IMR-90 (cell line): ENCODE results near the gene EXOC8. TPM values are rescaled to one million over a fixed set of nuclear protein-coding genes. Genes with fewer than 3 reads are reported as not detected.

Source experiments
- ATAC-seq: fragments of 200-7000 bp; cut with Tn5 transposase; 2 replicates; pipeline ENCODE4 v1.9.1; 2020; ENCODE audit warnings: low read depth, mild to moderate bottlenecking, moderate library complexity
- BruUV-seq: library from RNA; stranded (reverse); fragments of 400-500 nt; replicated peaks from 2 replicates; lab custom pipeline; 2021; lab: Mats Ljungman, UMichigan
- CTCF ChIA-PET: fragments of 300-600 bp; formaldehyde crosslinking; extraction: SDS; loops from one replicate; lab custom pipeline; 2021; ENCODE audit warnings: antibody characterized with exemption; lab: Yijun Ruan, JAX
- POLR2A ChIA-PET: fragments of 300-600 bp; sonication (Branson Sonifier 250); formaldehyde crosslinking; loops from one replicate; lab custom pipeline; 2022; ENCODE audit warnings: antibody characterized with exemption; ENCODE audit not compliant: unreplicated experiment; lab: Charles Lee
- DNase-seq: peaks from one replicate; pipeline ENCODE4 v3.0.0; 2013
- H2AFZ ChIP-seq: replicated peaks from 2 replicates; pipeline ENCODE3; 2013; ENCODE audit warnings: low read length, mild to moderate bottlenecking; ENCODE audit not compliant: poor library complexity
- H2AK5ac ChIP-seq: 2 replicates; pipeline ENCODE4 v1.6.1; 2013; ENCODE audit warnings: low read depth, low read length, inconsistent platforms
- H2AK9ac ChIP-seq: replicated peaks from 2 replicates; pipeline ENCODE3; 2013; ENCODE audit warnings: mild to moderate bottlenecking, low read depth, low read length, moderate library complexity; ENCODE audit not compliant: poor library complexity
- H2BK120ac ChIP-seq: 2 replicates; pipeline ENCODE4 v1.6.1; 2013; ENCODE audit warnings: low read depth, low read length, inconsistent platforms
- H2BK15ac ChIP-seq: 3 replicates; pipeline ENCODE4 v1.6.1; 2013; ENCODE audit warnings: low read depth, low read length, inconsistent platforms
- H2BK20ac ChIP-seq: 2 replicates; pipeline ENCODE4 v1.6.1; 2013; ENCODE audit warnings: low read depth, mild to moderate bottlenecking, inconsistent platforms, low read length, moderate library complexity
- H2BK5ac ChIP-seq: 2 replicates; pipeline ENCODE4 v1.6.1; 2013; ENCODE audit warnings: mild to moderate bottlenecking, low read depth, low read length, inconsistent platforms; ENCODE audit not compliant: poor library complexity, severe bottlenecking
- H3K14ac ChIP-seq: replicated peaks from 2 replicates; pipeline ENCODE4 v1.6.1; 2013; ENCODE audit warnings: low read depth, low read length, inconsistent platforms
- H3K18ac ChIP-seq: 2 replicates; pipeline ENCODE4 v1.6.1; 2013; ENCODE audit warnings: low read depth, low read length, control low read depth
- H3K23ac ChIP-seq: 2 replicates; pipeline ENCODE4 v1.6.1; 2013; ENCODE audit warnings: low read depth, low read length, inconsistent platforms
- H3K27ac ChIP-seq: 2 replicates; pipeline ENCODE4 v1.5.1; 2013; ENCODE audit warnings: mild to moderate bottlenecking, control low read depth, low read length; ENCODE audit not compliant: insufficient read depth
- H3K27me3 ChIP-seq: 2 replicates; pipeline ENCODE4 v1.6.1; 2013; ENCODE audit warnings: low read length; ENCODE audit not compliant: control insufficient read depth, insufficient read depth
- H3K36me3 ChIP-seq: 2 replicates; pipeline ENCODE4 v1.6.1; 2013; ENCODE audit warnings: low read length, mixed read lengths; ENCODE audit not compliant: control insufficient read depth, insufficient read depth
- H3K4ac ChIP-seq: 2 replicates; pipeline ENCODE4 v1.6.1; 2013; ENCODE audit warnings: low read depth, low read length, inconsistent platforms
- H3K4me1 ChIP-seq: 2 replicates; pipeline ENCODE4 v1.6.1; 2013; ENCODE audit warnings: low read length, mixed read lengths; ENCODE audit not compliant: control insufficient read depth, insufficient read depth
- H3K4me2 ChIP-seq: 2 replicates; pipeline ENCODE4 v1.6.1; 2013; ENCODE audit warnings: low read depth, mild to moderate bottlenecking, control low read depth, low read length, moderate library complexity
- H3K4me3 ChIP-seq: 2 replicates; pipeline ENCODE4 v1.5.1; 2013; ENCODE audit warnings: low read depth, mild to moderate bottlenecking, control low read depth, low read length, moderate library complexity; ENCODE audit not compliant: insufficient read depth
- H3K56ac ChIP-seq: 2 replicates; pipeline ENCODE4 v1.6.1; 2013; ENCODE audit warnings: low read length, inconsistent platforms; ENCODE audit not compliant: insufficient read depth; ENCODE audit errors: extremely low read depth
- H3K79me1 ChIP-seq, 2 experiments: 2 replicates each; pipeline ENCODE4 v1.6.1; 2013; ENCODE audit warnings: low read length in 2 of 2, inconsistent platforms in 1 of 2, low read depth in 1 of 2
- H3K9ac ChIP-seq: 2 replicates; pipeline ENCODE4 v1.6.1; 2013; ENCODE audit warnings: low read depth, low read length, control low read depth
- H3K9me1 ChIP-seq: 2 replicates; pipeline ENCODE4 v1.6.1; 2013; ENCODE audit warnings: low read length, inconsistent platforms; ENCODE audit not compliant: insufficient read depth
- H3K9me3 ChIP-seq: 2 replicates; pipeline ENCODE4 v1.6.1; 2013; ENCODE audit warnings: low read length; ENCODE audit not compliant: control insufficient read depth, insufficient read depth
- H4K20me1 ChIP-seq: 2 replicates; pipeline ENCODE4 v1.6.1; 2013; ENCODE audit warnings: low read length, inconsistent platforms; ENCODE audit not compliant: insufficient read depth
- H4K5ac ChIP-seq: 2 replicates; pipeline ENCODE4 v1.6.1; 2013; ENCODE audit warnings: mild to moderate bottlenecking, low read depth, low read length, control low read depth
- H4K8ac ChIP-seq, 2 experiments: 2 replicates each; pipeline ENCODE4 v1.6.1; 2013; ENCODE audit warnings: low read depth in 2 of 2, low read length in 2 of 2, control low read depth in 1 of 2, inconsistent platforms in 1 of 2
- H4K91ac ChIP-seq: 2 replicates; pipeline ENCODE4 v1.6.1; 2013; ENCODE audit warnings: low read depth, low read length, inconsistent platforms; ENCODE audit not compliant: insufficient read depth
- BHLHE40 ChIP-seq: fragments of 150-350 bp; IDR thresholded peaks from 2 replicates; pipeline ENCODE4 v1.6.1; 2016; ENCODE audit warnings: mild to moderate bottlenecking, low read depth, low read length
- CEBPB ChIP-seq: IDR thresholded peaks from 2 replicates; pipeline ENCODE4 v1.6.1; 2012; ENCODE audit warnings: low read depth, low read length, improper control_type of control experiment
- CHD1 ChIP-seq: IDR thresholded peaks from 2 replicates; pipeline ENCODE4 v1.6.1; 2012; ENCODE audit warnings: low read depth, low read length, improper control_type of control experiment
- CTCF ChIP-seq: conservative IDR thresholded peaks from 2 replicates; pipeline ENCODE4 v1.5.1; 2012; ENCODE audit warnings: mild to moderate bottlenecking, low read depth, low read length, improper control_type of control experiment
- FOS ChIP-seq: fragments of 150-350 bp; IDR thresholded peaks from 2 replicates; pipeline ENCODE4 v1.6.1; 2016; ENCODE audit warnings: low read depth, low read length
- MAFK ChIP-seq: IDR thresholded peaks from 2 replicates; pipeline ENCODE4 v1.6.1; 2012; ENCODE audit warnings: low read depth, low read length, improper control_type of control experiment
- MAZ ChIP-seq: IDR thresholded peaks from 2 replicates; pipeline ENCODE4 v1.6.1; 2012; ENCODE audit warnings: low read depth, mild to moderate bottlenecking, low read length, improper control_type of control experiment, moderate library complexity, borderline replicate concordance
- MXI1 ChIP-seq: IDR thresholded peaks from 2 replicates; pipeline ENCODE4 v1.6.1; 2012; ENCODE audit warnings: low read depth, mild to moderate bottlenecking, low read length, moderate library complexity, borderline replicate concordance
- NFE2L2 ChIP-seq: fragments of 150-350 bp; IDR thresholded peaks from 2 replicates; pipeline ENCODE4 v1.6.1; 2016; ENCODE audit warnings: low read depth, mild to moderate bottlenecking, low read length
- POLR2A ChIP-seq: IDR thresholded peaks from 2 replicates; pipeline ENCODE4 v1.6.1; 2012; ENCODE audit warnings: mild to moderate bottlenecking, low read depth, low read length
- RAD21 ChIP-seq: IDR thresholded peaks from 2 replicates; pipeline ENCODE4 v1.6.1; 2012; ENCODE audit warnings: low read length, improper control_type of control experiment
- RCOR1 ChIP-seq: IDR thresholded peaks from 2 replicates; pipeline ENCODE4 v1.6.1; 2012; ENCODE audit warnings: mild to moderate bottlenecking, low read length, improper control_type of control experiment; ENCODE audit not compliant: insufficient replicate concordance
- RFX5 ChIP-seq: IDR thresholded peaks from 2 replicates; pipeline ENCODE4 v1.8.0; 2012; ENCODE audit warnings: low read depth, mild to moderate bottlenecking, low read length, moderate library complexity
- SMC3 ChIP-seq: fragments of 150-350 bp; IDR thresholded peaks from 2 replicates; pipeline ENCODE4 v1.6.1; 2016; ENCODE audit warnings: low read depth, mild to moderate bottlenecking, antibody characterized with exemption, low read length, moderate library complexity
- USF2 ChIP-seq: fragments of 150-350 bp; IDR thresholded peaks from 2 replicates; pipeline ENCODE4 v1.6.1; 2017; ENCODE audit warnings: mild to moderate bottlenecking, antibody characterized with exemption, low read length, low read depth
- dilution Hi-C: fragments of 300-500 bp; cut with HindIII; formaldehyde crosslinking; loops from one replicate; pipeline ENCODE4 v1.14.3; 2018; ENCODE audit warnings: low sequenced_read_pairs; ENCODE audit not compliant: unreplicated experiment
- in situ Hi-C: fragments of 300-500 bp; cut with MboI; formaldehyde crosslinking; loops from 3 replicates; pipeline ENCODE4 v1.14.3; 2019; ENCODE audit warnings: low sequenced_read_pairs, inconsistent platforms, mixed read lengths
- intact Hi-C: fragments of 100-400 bp; cut with micrococcal nuclease; formaldehyde crosslinking; loops from 2 replicates; pipeline ENCODE4 v1.10.0; 2022
- polyA plus RNA-seq, 3 experiments: library from polyadenylated mRNA; depleted of rRNA; stranded (reverse); fragments of >200 nt; gene quantifications; 2 replicates each; pipeline ENCODE4 v1.2.3, GENCODE V29; 2012; ENCODE audit warnings: low replicate concordance in 1 of 3
- total RNA-seq: library from RNA; depleted of rRNA; stranded (reverse); fragments of >200 nt; gene quantifications from 2 replicates; pipeline ENCODE4 v1.2.3, GENCODE V29; 2012
- TF ChIP-seq, protein P1 (sequence below): fragments of 150-350 bp; IDR thresholded peaks from 2 replicates; pipeline ENCODE4 v1.6.1; 2016; ENCODE audit warnings: low read depth, mild to moderate bottlenecking, low read length, moderate library complexity, borderline replicate concordance

The EXOC8 gene
- total and polyA plus RNA-seq, 2 of the 4 experiments (the other 2 are of a cell fraction): 2.6 to 11.5 TPM

GRCh38 chr1:231372501-231372900, 34.8 kb upstream of the EXOC8 start:
- Histone ChIP-seq H2BK120ac (no peak overlapping the region), H3K4me2 (no peak overlapping the region), H3K27ac (no peak overlapping the region), H2AK9ac (no peak overlapping the region), H3K9me1 (peaks cover 13% of the 10 kb centered on the region), H2BK20ac (no peak overlapping the region), H4K8ac (no peak overlapping the region), H3K18ac (no peak overlapping the region), H2AFZ (no peak overlapping the region), H3K36me3 (peaks cover 7% of the 10 kb centered on the region), H3K4ac (no peak overlapping the region), H3K79me1 (peaks cover 25 to 49% of the 10 kb centered on the region in 2 experiments), H3K14ac (no peak overlapping the region), H3K56ac (no peak overlapping the region), H3K23ac (no peak overlapping the region), H4K20me1 (peaks cover 18% of the 10 kb centered on the region), H2BK5ac (no peak overlapping the region), H2AK5ac (no peak overlapping the region), H2BK15ac (no peak overlapping the region), H3K9me3 (no peaks in the 10 kb centered on the region), H3K27me3 (no peaks in the 10 kb centered on the region), H3K4me3 (no peak overlapping the region), H3K4me1 (no peaks in the 10 kb centered on the region; the same call in 1 of the 2 replicates), H4K91ac (no peak overlapping the region), H3K9ac (no peak overlapping the region), H4K5ac (no peak overlapping the region)
- in situ Hi-C loops: no loop called here
- peak; percentile 56; the same call in 1 of the 2 replicates for ATAC-seq
- TF ChIP-seq POLR2A (no peak), CHD1 (no peak), RCOR1 (no peak), RFX5 (no peak), MXI1 (no peak), SMC3 (no peak), FOS (no peak), MAZ (no peak), RAD21 (no peak), USF2 (no peak), NFE2L2 (no peak), BHLHE40 (no peak), CTCF (no peak), MAFK (no peak), CEBPB (no peak)
- TF ChIP-seq, protein P1, sequence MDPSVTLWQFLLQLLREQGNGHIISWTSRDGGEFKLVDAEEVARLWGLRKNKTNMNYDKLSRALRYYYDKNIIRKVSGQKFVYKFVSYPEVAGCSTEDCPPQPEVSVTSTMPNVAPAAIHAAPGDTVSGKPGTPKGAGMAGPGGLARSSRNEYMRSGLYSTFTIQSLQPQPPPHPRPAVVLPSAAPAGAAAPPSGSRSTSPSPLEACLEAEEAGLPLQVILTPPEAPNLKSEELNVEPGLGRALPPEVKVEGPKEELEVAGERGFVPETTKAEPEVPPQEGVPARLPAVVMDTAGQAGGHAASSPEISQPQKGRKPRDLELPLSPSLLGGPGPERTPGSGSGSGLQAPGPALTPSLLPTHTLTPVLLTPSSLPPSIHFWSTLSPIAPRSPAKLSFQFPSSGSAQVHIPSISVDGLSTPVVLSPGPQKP: no peak
- intact Hi-C loops: no loop called here
- no peak for DNase-seq
- no TSS peak for BruUV-seq
- dilution Hi-C loops: no loop called here
- POLR2A ChIA-PET: no interaction called here
- CTCF ChIA-PET: interaction anchor here (0.6 kb wide), 1 partner anchor 215 kb away, joined by 10 read pairs; no protein-coding TSS in a partner anchor
